Measurements from ENCODE around the gene CUEDC1.

The CUEDC1 gene, protein sequence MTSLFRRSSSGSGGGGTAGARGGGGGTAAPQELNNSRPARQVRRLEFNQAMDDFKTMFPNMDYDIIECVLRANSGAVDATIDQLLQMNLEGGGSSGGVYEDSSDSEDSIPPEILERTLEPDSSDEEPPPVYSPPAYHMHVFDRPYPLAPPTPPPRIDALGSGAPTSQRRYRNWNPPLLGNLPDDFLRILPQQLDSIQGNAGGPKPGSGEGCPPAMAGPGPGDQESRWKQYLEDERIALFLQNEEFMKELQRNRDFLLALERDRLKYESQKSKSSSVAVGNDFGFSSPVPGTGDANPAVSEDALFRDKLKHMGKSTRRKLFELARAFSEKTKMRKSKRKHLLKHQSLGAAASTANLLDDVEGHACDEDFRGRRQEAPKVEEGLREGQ

DNA sequence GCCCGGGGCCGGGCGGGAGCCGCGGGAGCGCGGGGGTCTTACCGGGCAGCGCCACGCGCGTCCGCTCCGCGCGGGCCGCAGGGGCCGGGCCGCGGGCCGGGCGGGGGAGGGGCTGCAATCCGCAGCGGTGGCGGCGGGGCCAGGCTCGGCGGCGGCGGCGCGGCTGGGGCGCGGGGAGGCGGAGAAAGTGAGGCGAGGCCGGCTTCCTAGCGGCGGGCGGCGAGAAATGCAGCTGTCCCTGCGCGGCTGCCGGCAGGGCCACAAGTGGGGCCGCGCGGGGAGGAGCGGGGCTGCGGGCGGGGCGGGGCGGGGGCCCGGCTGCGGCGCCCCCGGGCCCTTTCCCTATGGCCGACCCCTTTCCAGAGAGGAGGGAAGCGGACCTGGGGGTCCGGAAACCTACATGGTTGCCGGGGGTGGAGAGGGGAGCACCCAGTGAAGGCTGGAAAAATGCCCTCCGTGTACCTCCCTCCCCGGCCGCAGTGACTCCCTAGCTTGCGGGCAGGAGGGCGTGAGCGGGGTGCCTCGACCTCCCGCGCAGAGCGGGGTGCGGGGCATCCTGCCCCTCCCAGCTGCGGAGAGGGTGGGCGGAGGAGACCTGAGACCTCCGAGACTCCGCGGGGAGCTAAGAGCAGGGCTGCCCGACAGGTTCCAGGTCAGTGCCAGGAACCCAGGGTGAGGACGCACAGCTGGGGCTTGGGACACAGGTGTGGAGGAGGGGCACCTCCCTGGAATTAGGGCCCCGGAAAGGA, at the start of gene CUEDC1:
Gene CUEDC1, minus strand, starts transcription at position 230 of the 749 bp plus-strand sequence. CDS start 69,848 bp downstream, outside the sequence.
- no peak for DNase-seq

DNA sequence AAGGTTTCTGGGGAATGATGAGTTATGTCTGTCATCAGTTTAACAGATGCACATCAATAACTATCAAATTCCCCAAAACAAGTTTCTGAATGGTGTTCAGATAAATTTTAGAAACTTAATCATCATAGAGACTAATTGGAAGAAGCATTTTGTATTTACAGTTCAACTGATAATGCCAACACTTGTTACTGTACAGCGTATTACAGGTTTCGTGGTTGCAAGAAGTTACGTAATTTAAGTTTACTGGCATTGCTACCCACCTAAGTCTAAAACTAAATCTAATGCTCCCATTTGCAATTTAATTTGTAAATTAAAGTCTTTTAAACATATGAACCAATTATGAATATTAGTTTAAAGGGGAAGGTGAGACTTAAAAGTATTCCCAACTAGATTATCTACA, 48.8 kb upstream of the CUEDC1 start:
- no peak for DNase-seq

DNA sequence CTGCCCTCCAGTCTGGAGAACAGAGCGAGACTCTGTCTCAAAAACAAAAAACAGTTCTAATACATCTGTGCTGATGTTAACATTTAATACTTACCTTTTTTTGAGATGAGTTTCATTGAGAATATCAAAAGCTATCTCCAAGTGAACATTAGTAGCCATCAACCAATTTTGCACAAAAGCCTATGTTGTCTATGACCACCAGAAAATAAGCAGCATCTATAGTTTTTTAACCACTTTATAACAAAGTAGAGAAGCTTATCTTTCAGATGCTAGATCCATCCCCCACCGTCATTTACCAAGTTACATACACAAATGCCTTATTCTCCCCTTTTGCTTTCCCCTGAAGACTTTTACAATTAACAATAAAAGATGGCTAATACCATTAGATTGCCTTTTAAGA, 47.8 kb upstream of the CUEDC1 start:
- no peak for DNase-seq

DNA sequence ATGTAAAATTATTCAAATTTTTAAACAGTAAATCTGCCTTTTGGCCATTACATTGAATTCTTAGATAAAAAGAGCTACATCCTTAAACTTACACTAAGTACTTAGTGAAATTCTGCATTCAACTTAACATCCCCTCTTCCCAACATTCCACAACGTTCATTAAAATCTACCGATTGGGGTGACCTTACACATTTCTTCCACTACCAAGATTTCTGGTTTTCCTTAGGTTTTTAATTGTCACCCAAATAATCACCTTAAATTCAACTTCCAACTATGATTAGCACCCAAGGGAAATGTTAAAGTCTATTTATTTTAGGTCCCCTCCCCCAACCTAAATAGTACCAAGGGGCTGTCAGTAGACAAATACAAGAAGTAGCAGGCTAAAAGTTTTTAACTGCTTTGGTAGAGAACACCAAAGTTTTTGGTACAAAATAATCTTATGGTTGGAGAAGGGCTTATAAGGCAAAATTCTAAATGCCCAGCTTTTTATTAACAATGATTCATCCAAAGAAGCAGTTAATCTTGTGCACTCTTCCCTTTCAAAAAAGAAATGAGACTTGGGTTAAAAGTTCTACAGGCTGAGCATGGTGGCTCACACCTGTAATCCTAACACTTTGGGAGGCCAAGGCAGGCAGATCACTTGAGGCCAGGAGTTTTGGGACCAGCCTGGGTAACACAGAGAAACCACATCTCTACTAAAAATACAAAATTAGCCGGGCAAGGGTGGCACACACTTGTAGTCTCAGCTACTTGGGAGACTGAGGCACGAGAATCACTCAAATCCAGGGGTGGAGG, 47.1 kb upstream of the CUEDC1 start:
- DNase-seq: no peak

DNA sequence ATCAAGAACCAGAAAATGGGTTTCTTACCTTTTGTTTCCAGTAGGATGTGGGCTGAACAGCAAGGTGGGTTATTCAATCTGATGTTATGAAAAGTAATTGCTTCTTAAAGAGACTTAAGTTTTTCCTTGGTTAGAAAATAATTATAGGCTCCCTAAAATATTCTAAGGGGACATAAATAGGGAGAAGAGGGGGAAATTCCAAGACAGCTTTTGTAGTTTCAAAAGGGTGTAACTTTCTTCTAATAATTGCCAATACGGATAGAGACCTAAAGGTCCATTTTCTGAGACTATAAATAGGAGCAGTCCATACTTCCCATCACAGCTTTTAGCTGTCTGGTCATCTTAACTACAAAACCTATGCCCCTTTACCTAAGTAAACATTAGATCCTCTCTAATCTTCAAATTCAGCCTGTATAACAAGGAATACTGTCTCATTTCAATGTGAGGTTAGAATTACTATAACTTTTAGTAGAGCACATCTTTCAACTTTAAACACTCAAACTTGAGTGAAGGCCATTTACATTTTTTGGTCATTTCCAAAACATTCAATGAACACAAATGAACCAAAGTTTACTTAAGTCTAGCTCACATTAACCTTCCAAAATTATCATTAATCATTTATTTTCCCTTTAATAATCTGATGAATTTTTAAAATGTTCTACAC, 46.4 kb upstream of the CUEDC1 start:
- DNase-seq: no peak

DNA sequence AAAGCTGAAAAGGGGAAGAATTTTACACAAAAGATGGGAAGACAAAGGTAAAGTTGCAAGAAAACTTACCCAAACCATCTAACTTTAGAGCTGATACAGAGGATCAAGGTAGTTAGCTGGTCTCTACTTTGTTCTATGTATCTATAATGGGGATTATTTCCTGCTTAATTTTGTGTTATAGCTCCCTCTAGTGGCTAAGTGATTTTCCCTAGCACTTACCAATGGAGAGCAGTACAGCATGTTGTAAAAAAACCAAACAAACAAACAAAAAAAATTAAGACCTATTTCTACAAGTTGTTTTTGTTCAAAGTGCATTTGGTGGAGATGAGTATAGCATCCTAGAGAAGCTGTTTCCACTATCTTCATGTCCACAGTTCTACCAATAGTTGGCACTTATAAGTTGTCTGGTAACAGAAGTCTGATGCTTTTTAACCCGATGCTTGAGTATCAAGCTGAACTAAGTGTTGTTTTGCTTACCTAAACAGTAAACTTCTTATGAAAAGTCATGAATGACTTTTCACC, 44.3 kb upstream of the CUEDC1 start:
- peak; percentile 52 for DNase-seq

DNA sequence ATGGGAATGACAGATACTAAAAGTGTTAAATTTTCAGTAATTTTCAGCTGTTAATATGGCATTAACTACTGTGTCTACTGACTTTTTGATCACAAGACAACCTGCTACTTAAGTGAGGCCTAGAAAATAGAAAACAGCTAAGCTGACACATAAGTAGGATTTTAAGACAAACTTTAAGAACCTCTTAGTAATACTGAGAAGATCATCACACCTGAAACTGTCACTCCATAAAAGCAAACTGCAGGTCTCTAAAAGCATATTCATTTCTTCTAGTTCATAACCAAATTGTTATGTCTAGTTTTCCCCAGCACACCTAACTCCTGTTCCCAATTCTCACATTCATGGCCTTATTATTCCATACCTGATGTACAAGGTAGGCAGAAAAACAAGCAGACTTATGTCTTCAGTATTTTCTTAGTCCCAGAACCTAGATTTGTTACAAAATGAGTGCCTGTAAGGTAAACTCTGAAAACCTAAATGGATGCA, 43.8 kb upstream of the CUEDC1 start:
- no peak for DNase-seq

DNA sequence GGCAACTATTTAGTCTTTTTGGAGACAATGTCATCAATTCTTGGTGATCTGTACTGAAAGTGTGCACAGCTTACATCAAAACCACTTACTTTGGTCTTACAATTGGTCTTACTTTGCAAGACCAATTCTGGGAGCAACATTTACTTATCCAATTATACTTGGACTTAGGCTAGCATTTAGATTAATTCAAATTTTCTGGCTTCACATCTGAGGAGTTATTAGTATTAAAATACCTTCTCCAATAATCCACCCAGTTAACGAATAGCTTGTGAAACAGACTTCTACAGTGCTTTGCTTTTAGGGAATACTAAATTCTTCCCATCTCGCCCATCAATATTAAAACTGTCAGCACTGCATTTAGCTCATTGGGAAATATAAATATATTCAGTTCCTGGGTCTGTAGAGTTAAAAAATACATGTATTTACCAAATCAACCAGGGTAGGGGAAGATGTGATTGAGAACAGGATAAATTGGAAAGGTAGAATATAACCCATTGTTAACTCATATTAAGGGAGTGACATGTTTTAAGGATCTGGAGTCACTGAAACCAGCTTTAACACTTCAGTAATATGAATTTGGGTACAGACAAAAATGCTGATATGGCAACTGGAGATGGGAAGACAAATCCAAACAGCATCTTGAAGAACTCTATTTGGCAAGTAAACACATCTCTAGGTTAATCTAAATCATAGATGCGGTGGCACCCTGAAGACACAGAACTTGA, 42.0 kb upstream of the CUEDC1 start:
- DNase-seq: no peak

DNA sequence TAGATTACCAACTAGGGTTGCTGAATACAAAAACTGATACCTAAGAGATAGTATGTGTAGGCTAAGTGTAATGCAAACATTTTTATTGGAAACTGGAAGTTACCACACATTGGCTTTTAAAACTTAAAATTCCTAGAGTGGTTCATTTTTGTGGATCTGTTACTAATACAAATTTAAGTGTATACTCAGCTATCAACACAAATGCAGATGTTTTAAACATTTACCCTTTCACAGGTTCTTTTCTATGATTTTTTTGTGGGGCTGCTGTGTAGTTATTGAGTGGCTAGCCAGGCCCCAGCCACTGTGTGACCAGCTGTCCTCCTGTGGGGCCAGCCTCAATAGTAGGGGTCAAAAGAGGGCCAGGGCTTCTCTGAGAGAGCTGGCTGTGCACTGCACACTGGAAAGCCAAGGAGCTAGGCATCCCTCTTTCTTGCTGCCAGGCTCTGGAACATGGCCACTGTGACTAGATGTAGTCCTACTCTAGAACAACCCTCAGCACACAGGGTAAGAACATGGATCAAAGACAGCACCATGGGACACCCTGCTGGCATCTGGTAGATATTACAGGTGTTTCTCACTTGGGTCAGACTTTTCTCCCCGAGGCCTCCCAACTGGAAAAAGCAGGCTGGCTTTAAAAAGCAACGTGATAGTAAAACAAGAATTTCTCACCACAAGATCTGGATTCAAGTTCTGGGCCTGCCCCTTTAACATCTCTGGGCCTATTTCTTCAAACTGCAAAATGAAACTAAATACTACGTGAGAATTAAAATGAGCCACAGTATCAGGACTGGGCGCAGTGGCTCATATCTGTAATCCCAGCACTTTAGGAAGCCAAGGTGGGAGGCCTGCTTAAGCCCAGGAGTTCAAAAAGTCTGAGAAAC, 40.1 kb upstream of the CUEDC1 start:
- DNase-seq: peak; percentile 58

DNA sequence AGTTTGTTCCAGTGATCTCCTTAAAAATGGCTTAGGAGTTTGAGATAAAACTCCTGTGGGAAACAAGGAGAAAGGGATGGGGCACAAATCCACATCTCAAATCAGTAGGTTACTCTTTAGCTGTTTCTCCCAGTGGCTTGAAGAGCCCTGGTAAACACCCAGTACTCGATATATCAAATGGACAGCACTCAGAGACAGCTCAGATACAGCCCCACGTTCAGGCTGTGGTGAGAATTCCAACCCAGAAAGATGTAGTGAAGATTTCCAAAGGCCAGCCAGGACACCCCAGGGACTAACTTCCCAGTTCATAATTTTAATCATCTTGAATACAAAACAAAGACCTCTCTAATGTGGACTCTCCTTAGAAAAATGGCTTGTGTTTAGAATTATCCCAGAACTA, 39.2 kb upstream of the CUEDC1 start:
- no peak for DNase-seq

DNA sequence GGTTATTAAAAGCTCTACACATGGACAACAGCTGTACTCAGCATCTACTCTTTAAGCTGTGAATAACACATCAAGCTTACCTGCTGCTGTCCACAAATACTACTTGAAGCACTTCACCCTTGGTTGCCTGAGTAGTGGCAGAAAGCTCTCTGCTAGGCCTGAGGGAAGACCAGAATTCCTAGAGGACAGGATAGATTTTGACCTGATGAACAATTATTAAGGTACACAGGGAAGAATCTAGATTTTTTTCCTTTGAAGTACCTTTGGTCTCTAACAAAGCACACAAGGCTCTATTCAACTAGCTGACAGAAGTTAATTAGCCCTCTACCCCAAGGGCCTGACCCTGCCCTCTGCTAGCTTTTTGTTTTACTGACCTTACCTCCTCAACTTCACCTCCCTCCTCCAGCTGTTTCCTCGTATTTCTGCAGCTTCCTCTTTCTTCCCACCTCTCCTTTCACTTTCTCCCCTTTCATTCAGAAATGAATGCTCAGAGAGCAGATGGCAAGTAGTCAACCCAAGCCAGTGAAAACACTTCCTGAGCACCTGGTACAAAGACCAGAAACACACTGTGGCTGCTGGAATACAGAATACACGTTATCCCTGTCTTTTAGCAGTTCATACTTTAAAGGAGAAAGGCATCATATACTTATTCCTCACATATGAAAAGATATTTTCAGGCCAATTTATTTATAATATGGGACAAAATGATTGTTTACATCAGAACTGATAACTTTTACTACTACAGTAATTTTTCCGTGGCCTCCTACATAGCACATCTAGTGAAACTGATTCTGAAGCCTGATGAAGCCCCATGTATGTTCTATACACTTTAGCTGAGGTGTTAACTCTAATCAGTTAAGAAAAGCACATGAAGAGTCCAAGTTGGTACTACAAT, 38.5 kb upstream of the CUEDC1 start:
- DNase-seq: no peak

DNA sequence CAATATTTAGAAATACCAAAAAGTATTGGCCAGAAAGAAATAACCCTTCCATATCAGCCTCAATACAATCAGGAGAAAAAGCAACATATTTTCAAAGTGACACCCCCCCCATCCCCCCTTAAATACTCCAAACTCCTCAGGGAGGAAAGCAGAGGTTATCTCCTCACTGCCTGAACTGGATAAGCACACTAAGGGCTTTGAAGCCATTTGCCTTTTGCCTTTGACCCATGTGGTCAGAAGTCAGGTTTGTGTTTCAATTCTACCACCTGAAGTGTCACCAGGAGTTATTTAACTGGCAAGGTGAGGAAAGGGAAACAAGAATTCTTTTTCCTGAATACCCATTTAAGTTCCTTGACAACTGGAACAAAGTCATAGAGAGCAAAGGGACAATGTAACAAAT, 36.3 kb upstream of the CUEDC1 start:
- DNase-seq: no peak

DNA sequence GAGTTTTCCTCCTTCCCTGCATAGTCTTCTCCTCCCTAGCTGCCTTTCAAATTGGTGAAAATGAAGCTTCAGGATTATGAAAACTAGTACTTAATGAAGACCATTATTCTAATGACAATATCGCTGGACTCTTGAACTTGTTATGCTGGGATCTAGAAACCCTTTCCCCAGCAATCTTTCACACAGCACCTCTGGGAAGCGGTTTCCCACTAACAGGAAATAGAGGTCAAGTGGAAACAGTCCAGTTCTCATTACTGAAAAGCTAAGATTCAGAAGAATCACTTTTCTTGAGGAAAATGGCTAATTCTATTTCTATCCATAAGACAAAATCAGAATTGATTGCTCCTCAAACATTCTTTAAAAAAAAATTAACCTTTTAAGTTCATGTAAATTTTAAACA, 34.8 kb upstream of the CUEDC1 start:
- no peak for DNase-seq

DNA sequence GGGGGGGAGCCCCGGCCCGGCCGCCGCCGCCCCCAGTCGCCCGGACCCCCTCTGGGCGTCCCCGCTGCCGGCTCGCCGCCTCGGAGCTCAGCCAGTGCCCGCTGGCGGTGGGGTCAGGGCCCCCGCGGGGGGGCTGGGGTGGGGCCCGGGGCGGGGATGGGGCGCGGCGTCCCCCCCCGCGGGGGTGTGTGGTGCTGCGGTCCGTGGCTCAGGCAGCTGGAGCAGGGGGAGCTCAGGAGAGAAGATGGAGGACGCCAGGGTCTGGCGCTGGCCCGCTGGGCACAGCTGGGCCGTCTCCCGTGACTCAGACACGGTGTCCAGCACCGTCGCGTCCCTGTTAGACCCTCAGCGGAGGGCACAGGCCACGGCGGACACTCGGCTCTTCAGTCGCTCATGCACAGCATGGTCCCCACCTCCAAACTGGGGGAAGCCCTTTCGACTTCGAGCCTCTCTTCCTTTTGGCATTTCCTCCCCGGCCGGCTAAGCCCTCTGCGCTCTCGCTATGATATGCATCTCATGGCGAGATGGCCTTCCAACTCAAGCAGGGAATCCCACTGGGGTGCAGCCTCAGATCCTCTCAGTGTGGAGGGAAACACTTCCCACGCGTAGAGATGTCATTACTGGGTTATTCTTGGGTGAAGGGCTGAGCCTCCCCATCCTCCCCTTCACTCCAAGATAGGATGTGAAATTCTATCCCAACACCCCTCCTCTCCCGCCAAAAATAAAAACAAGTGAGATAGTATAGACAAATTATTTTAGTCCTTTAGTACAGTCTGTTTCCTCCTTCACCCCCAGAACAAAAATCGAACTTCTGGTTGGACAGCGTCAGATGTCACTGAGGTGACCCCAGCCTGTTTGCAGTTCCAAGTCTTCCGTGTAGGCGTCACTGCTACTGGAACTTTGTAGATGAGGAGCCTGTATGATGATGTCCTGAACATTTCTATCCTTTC, 33.4 kb upstream of the CUEDC1 start:
- DNase-seq: peak; percentile 33

DNA sequence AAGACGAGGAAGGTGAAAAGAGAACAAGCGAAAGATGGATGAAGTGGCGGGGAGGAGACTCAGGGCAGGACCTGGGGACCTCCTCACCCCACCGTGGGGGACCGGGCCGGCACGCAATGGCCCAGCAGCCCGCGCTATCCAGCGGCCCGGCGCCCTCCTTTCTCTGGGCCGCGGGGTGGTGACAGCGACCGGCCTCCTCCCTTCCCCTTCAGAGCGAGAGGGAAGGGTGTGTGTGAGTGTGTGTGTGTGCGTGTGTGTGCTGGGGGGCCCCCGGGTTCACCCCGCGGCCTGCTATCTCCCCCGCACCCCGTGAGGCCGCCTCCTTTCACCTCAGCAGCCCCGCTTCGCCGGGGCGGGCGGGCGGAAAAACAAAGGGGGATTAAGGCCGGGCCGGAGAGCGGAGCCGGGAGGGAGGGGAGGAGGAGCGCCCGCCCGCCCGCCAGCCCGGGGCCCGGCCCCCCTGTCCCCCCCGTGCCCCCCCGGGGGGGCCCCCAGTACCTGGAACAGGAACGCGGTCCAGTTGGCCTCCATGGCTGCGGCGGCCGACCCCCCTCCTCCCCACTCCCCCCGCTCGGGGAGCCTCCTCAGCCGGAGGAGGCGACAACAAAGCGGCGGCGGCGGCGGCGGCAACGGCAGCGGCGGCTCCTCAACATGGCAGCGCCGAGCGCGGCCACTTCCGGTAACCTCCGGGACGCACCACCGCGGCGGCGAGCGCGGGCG, 32.5 kb upstream of the CUEDC1 start, which contains the start of gene VEZF1:
Gene VEZF1, minus strand, starts transcription at position 674 of the 720 bp plus-strand sequence. Its CDS starts 143 bp downstream, at position 531.
- DNase-seq: no peak

DNA sequence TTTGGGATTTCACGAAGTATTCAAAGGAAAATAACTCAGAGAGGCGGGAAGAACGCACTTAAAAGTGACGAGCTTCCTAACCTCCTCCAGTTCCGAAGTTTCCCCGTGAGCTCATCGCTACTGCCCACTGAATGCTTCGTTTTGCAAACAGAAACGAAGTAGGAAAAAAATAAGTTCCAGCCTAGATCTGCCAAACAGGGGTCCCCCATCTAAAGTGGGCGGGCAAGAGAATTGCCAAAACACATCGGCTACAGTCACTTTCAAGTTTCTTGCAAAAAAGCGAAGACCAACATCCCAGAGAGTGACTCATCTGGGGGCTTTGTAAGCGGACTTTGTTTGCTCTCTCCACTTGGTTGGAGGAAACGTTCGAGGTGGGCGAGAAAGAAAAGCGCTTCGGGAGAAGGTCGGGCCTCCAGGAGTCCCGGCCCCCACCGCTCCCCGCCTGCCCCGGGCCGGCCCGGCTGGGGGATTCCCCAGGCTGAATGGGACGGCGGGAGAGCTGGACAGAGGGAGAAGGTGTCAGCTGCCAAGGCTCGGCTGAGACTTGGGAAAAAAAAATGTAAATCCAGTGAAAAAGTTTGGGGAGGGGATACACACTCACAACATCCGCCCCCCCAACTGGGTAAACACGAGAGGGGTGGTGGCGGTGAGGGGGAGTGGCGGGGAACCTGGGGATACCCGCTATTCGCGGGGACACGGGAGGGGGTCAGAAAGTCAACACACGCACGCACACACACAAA, 31.8 kb upstream of the CUEDC1 start:
- no peak for DNase-seq

DNA sequence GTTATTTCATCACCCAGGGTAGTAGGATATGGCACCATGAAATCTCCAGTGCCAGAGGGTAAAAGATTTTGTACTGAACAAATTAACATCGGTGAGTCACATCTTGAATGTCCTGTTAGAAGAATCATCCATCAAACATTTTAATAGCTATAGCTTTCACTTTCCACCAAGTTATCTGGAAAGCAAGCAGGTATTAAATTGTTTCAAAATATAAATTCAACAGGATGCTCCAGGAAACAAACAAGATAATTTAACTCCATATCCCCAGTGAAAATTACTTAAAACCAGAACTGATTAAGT, 30.4 kb upstream of the CUEDC1 start:
- DNase-seq: peak; percentile 15
